ENCODE results near the gene CPLX3. TPM values are rescaled to one million over a fixed set of nuclear protein-coding genes. Genes with fewer than 3 reads are reported as not detected.

The CPLX3 gene
- not detected for total RNA-seq

- Histone ChIP-seq H3K4me3 (no peak within 1 kb of the TSS), H3K9me3 (no peaks in the 10 kb centered on the region), H3K36me3 (no peaks in the 10 kb centered on the region), H3K27ac (no peak within 1 kb of the TSS), H3K4me1 (no peaks in the 10 kb centered on the region), H3K27me3 (peaks cover 10% of the 10 kb centered on the region)
- intact Hi-C loops (cut with DNase I), result no loop called here
- no peak for DNase-seq (ENCODE audit: low spot score in 2 of 2)
- TF ChIP-seq CTCF (IDR thresholded peaks at IDR 0.05), result no peak
These were observed at the start of gene CPLX3 for GRCh38 chr15:74826364-74826819. TSS of gene CPLX3 (plus strand) at chr15:74826627. CDS start at chr15:74826704, 77 bp downstream.

GRCh38 chr15:74776821-74777768 is 49.3 kb upstream of the CPLX3 start:
- Histone ChIP-seq H3K4me3 (no peak overlapping the region), H3K27ac (peak overlapping the region in 1 of 2 donors; percentile 6), H3K27me3 (no peaks in the 10 kb centered on the region), H3K4me1 (peaks cover 6 to 8% of the 10 kb centered on the region in 2 donors), H3K9me3 (no peaks in the 10 kb centered on the region), H3K36me3 (no peaks in the 10 kb centered on the region)
- TF ChIP-seq CTCF (IDR thresholded peaks at IDR 0.05), result no peak
- DNase-seq (ENCODE audit: low spot score in 2 of 2), result no peak
- intact Hi-C loops (cut with DNase I), result no loop called here

- no peak overlapping the region for H3K4me3 ChIP-seq
- TF ChIP-seq CTCF (IDR thresholded peaks at IDR 0.05), result no peak
- peaks cover 8 to 11% of the 10 kb centered on the region in 2 donors for H3K4me1 ChIP-seq
- no peak for DNase-seq (ENCODE audit: low spot score in 2 of 2)
- no peaks in the 10 kb centered on the region for H3K27me3 ChIP-seq
- intact Hi-C loops (cut with DNase I), result no loop called here
- no peaks in the 10 kb centered on the region for H3K9me3 ChIP-seq
- H3K36me3 ChIP-seq, result no peaks in the 10 kb centered on the region
- H3K27ac ChIP-seq, result no peak overlapping the region
These were observed 48.4 kb upstream of the CPLX3 start for GRCh38 chr15:74777769-74778598.

- Histone ChIP-seq H3K36me3 (no peaks in the 10 kb centered on the region), H3K27ac (no peak overlapping the region), H3K4me1 (peaks cover 13 to 17% of the 10 kb centered on the region in 2 donors), H3K9me3 (no peaks in the 10 kb centered on the region), H3K27me3 (no peaks in the 10 kb centered on the region), H3K4me3 (no peak overlapping the region)
- no peak for TF ChIP-seq CTCF (IDR thresholded peaks at IDR 0.05)
- intact Hi-C loops (cut with DNase I), result no loop called here
- no peak for DNase-seq (ENCODE audit: low spot score in 2 of 2)
These were observed 47.8 kb upstream of the CPLX3 start for GRCh38 chr15:74778599-74778970.

- intact Hi-C loops (cut with DNase I), result no loop called here
These were observed 47.2 kb upstream of the CPLX3 start for GRCh38 chr15:74779162-74779648.

More at GRCh38 chr15:74779162-74779648, 47.2 kb upstream of the CPLX3 start:
- no peak overlapping the region for H3K4me3 ChIP-seq
- H3K4me1 ChIP-seq, result peaks cover 16 to 23% of the 10 kb centered on the region in 2 donors
- no peaks in the 10 kb centered on the region for H3K9me3 ChIP-seq
- no peak for TF ChIP-seq CTCF (IDR thresholded peaks at IDR 0.05)
- H3K27ac ChIP-seq, result no peak overlapping the region
- H3K27me3 ChIP-seq, result no peaks in the 10 kb centered on the region
- DNase-seq (ENCODE audit: low spot score in 2 of 2), result no peak
- H3K36me3 ChIP-seq, result no peaks in the 10 kb centered on the region
